CD4-positive, alpha-beta T cell treated with Interleukin-21 for 1 hour (primary cell): ENCODE results near the gene DPF1.

Experiments used
- DNase-seq: peaks from one replicate; pipeline ENCODE4 v3.0.0-alpha.2; 2020

Gene DPF1

GRCh38 chr19:38216785-38217641 is 7.0 kb downstream of the DPF1 start:
- DNase-seq, result no peak

- peak; percentile 57 for DNase-seq
Observed at GRCh38 chr19:38213911-38214625, 10.0 kb downstream of the DPF1 start.

- DNase-seq, result no peak
Observed at GRCh38 chr19:38213469-38213868, 10.6 kb downstream of the DPF1 start.

- DNase-seq, result no peak
Observed at GRCh38 chr19:38211766-38212165, 12.3 kb downstream of the DPF1 start.

GRCh38 chr19:38211151-38211591 is 12.9 kb downstream of the DPF1 start:
- DNase-seq, result no peak

GRCh38 chr19:38210458-38210987 is 13.5 kb downstream of the DPF1 start:
- DNase-seq, result no peak

GRCh38 chr19:38209671-38210457 is 14.2 kb downstream of the DPF1 start:
- DNase-seq, result no peak

GRCh38 chr19:38209152-38209551 is 14.9 kb downstream of the DPF1 start:
- DNase-seq, result no peak

GRCh38 chr19:38208571-38208970 is 15.5 kb downstream of the DPF1 start:
- no peak for DNase-seq

- DNase-seq, result no peak
Observed at GRCh38 chr19:38207543-38207942, 16.5 kb downstream of the DPF1 start.

- DNase-seq, result no peak
Observed at GRCh38 chr19:38206928-38207327, 17.1 kb downstream of the DPF1 start.

GRCh38 chr19:38206006-38206745 is 17.8 kb downstream of the DPF1 start:
- DNase-seq, result no peak

GRCh38 chr19:38204728-38205127 is 19.3 kb downstream of the DPF1 start:
- DNase-seq, result no peak

- DNase-seq, result no peak
Observed at GRCh38 chr19:38204096-38204495, 19.9 kb downstream of the DPF1 start.

GRCh38 chr19:38203197-38203596 is 20.8 kb downstream of the DPF1 start:
- DNase-seq, result no peak

GRCh38 chr19:38202504-38202903 is 21.5 kb downstream of the DPF1 start:
- no peak for DNase-seq

GRCh38 chr19:38201731-38202130 is 22.3 kb downstream of the DPF1 start:
- DNase-seq, result no peak

GRCh38 chr19:38199340-38199739 is 24.7 kb downstream of the DPF1 start:
- no peak for DNase-seq

- no peak for DNase-seq
Observed at GRCh38 chr19:38197937-38198704, 25.9 kb downstream of the DPF1 start.

- DNase-seq, result no peak
Observed at GRCh38 chr19:38196948-38197656, 26.9 kb downstream of the DPF1 start.
